UCSD-AML1 (cell line): ENCODE data around the gene RAD51B.

Experiments
- DNase-seq: peaks from one replicate; lab custom pipeline; 2025; ENCODE audit not compliant: unreplicated experiment; lab: John Stamatoyannopoulos, UW

RAD51B gene

DNA sequence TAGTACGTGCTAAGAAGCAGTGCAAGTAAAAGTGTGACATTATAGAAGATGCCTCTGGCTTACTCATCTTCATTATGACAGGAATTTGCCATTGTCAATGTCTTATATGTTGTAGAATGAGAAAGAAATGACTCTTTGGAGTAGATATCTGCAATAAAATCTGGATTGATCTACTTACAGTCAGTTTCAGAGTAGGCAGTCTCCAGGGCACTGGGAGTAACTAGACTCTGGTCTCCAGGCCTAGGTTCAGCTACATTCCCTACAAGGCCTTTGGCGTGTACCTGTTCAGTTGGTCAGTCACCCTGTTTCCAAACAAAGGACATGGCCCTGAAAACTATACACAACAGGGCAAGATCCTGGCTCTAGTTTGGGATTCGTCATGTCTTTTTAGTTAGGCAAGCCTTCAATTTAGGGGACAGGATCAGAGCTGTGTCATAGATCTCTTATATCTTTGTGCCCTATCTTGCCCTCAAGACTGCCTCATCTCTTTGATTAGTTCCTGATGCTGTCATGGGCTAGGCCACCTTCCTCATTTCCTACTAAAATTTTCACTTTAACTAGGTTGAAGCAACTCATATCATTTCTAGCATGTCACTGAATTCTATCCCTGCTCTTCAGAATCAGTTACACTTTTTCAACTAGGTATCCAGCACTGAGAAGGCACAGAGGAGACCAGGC is 410.0 kb downstream of the RAD51B start:
- DNase-seq, result no peak

DNA sequence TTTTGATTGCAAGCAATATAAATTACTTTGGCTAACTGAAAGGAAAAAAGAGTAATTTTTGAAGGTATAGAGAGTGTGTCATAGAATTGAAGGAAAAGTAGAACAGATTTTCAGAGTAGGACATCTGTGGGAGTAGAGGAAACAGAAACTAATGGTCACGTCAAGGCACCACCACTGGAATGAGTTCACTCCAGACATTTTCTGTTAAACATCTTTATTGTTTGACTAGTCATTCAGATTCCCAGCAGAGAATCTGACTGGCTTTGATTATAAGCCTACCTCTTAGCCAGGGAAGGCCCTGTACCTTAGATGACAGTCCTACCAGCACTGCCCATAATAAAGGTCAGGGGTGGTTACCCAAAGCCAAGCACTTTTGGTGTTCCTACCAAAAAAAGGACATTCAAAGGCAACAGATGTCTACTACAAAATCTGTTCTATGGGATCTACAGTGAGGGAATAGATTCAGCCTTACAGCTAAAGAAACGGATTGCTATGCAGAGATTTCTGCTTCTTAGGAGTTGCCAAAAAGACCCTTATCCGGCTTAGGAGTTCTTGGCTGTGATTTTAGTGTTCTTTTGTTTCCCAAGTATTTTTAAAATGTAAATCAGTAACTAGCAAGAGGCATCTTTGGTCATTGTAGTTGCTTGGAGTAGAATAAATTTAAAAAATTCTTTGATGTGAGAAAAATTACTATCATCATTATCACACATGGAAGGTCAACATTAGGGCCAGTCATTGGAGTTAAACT is 410.8 kb downstream of the RAD51B start:
- no peak for DNase-seq

DNA sequence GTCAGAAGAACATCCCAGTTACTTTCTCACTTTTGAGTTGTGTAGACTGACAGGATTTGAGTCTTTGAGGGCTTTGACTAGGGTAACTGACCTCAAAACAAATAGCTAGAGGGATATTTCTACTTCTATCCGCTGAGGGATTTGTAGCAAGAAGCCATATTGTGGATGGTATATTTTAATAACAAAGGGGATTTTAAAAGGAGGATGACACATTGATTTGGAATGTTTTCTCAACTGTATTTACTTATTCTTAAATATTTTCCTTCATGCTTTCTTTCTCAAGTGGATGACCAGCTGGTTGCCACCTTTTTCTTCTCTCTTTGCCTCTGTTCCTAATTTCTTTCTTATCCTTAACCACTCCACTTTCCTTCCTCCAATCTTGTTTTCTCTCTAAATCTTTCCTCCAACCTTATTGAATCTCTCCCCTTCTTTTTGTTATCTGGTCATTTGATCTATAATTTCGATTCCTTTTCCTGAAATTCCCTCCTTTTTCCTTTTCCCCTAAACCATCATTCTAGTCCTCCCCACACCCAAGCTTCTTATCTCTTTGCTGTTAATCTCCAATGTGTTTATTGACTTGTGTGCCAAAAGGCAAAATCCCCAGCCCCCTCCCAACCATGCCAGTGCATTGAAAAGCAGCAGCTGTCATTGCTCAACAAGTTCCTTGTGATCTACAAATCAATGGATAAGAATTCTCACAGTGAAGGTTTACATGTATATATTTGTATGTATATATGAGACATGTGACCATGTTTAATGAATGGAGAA is 411.6 kb downstream of the RAD51B start:
- no peak for DNase-seq

DNA sequence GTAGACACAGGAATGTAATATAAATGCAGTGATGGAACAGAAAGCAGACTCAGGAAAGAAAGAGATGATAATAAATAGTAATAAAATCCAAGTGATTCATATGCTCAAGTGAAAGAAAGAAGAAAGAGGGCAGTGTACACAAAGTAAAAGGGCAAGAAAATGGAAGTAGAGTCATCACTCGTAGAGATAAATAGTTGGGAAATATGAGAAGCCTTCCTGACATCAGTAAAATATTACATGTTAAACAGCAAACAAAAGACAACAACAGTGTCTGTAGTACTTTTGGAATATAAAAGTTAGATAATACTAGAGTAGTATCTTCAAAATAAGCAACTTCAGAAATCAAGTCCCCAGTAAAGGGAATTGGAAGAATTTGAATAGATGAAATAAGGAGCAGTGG is 412.3 kb downstream of the RAD51B start:
- DNase-seq, result no peak

DNA sequence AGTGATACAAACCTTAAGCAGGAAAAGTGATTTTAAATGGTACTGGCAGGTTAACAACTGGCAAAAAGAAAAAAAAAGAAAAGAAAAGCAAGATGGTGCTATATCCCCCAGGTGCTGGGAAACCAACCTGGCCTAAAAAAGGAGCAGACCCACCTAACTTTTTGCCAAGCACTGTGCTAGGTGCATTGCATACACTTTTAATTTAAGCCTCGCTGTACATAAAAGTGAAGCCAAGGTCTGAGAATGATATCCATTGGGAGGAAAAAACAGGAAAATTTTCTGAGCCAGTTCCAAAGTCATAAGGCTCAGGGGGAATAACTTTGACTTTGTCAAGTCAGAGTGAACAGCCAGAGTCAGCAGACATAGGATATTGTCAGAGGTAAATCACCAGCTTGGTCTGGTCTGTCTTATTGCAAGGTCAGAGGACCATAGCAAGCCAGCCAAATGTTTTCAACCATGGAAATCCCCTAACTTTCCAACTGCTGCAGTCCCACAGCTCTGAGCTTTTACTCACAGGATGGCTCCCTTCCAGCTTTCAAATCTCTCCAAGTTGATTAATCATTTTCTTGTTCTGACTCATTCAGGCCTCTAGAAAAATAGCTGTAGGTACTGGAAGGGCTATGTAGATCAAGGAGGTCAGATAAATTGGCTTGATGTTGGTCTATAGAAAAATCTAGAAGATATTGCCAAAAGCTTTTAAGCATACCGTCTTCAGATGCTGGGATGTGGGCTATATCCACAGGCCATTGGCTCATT is 412.9 kb downstream of the RAD51B start:
- no peak for DNase-seq

DNA sequence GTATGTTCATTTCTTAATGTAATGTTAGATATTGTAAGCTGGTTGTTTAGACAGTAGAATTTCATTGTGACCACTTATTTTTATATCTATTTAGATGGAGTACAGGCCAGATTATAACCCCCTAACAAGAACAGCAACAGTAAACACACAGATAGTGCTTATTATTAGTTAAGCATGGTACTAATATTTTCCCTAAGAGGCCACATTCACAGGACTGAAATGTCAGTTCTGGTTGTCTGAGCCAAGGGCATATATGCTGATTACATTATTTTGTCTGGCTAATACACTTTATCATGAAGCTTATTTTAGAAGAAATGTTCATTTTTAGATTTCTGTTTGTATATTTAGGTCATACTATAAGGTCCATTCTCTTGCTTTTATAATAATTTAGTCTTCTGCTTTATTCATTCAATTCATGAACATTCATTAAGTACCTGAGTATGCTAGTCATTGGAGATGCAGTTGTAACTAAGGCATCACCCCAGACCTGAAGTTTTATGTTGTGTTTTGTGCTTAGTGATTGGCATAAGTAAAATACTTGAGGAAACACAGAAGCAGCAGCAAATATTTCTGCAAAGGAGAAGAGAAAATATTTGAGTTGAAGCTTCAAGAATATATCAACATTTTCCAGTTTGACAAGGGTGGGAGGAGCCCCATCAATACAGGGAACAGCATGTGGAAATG is 413.7 kb downstream of the RAD51B start:
- no peak for DNase-seq

DNA sequence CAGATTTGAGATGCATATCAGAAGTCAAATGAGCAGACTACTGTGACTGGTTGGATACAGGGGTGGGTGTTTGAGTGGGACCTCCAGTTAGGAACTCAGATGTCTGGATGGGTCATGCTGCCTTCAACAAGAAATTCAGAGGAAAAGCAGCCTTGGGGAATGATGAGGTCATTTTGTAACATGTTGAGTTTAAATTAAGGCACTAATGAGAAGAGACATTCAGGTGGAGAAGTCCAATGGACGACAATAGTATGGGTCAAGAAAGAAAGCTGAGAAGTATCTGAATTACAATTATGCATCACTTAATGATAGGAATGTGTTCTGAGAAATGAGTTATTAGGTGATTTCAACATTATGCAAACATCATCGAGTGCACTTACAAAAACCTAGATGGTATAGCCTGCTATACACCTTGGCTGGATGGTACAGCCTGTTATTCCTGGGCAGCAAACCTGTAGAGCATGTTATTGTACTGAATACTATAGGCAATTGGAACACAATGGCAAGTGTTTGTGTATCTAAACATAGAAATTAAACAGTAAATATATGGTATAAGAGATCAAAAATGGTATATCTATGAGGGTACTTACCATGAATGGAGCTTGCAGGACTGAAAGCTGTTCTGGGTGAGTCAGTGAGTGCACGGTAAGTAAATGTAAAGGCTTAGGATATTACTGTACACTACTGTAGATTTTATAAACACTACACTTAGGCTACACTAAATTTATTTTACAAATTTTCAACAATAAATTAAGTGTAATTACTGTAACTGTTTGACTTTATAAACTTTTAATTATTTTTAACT is 414.7 kb downstream of the RAD51B start:
- DNase-seq, result no peak

DNA sequence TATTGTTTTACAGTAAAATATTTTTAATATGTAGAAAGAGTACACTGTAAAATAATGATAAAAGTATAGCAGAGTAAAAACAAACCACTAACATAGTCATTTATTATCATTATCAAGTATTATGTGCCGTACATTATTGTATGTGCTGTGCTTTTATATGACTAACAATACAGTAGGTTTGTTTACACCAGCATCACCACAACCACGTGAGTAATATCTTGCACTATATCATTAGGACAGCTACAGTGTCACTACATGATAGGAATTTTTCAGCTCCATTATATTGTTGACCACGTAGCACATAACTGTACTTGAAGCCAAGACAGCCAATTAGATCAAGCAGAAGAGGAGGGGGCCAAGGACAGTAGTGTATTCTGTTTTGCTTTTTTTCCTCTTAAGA is 415.4 kb downstream of the RAD51B start:
- no peak for DNase-seq

DNA sequence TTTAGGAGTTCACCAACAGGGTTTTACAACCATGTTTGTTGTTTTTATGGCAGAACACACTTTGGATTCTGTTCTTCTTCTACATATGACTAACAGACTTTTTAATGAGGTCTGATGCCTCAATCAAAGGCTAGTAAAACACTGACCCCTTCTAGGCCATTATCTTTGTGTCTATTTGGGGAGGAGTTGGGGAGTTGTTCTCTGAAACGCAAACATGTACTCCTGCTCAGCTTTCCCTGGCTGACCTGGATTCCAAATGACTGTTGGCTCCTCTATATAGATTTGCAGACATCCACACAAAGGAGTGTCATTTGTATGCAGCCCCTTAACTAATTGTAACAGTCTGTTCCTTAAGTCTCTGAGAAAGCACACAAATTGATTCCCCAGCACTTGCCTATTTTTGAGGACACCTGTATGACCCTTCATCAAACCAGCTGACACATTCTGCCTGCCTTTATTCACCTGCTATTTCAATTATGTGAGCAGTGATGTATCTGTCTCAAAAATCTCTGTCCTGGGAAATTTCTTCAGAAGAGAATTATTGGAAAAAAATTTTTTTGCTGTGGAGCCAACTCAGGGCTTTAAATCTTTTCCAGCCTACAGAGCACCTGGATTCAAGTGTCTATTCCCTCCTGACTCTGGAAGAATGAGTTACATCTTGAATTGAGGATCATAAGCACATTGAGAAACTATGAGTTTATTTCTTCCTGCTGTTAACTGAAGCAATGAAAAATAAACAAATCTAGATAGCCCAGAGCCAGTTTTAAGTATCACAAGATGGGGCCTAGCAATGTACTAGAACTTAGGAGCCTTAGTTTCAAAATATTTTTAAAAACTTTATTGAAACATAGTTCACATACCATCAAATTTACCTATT is 417.2 kb downstream of the RAD51B start:
- DNase-seq, result no peak

DNA sequence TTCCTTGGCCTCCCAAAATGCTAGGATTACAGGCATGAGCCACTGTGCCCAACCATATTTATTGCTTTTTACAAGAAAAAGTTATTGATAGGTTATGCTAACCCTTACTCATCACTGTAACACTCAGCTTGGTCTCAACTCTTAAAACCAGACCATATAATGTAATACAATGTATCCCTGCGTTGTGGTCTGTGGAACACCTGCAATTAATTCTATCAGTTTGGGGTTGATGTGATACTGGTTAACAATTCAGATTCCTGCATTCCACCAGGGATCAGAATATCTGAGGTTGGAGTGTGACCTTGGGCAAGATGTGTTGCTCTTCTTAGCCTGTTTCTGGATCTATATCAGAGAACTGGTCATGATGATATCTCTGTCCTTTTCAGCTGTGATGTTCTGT is 419.0 kb downstream of the RAD51B start:
- DNase-seq, result no peak

DNA sequence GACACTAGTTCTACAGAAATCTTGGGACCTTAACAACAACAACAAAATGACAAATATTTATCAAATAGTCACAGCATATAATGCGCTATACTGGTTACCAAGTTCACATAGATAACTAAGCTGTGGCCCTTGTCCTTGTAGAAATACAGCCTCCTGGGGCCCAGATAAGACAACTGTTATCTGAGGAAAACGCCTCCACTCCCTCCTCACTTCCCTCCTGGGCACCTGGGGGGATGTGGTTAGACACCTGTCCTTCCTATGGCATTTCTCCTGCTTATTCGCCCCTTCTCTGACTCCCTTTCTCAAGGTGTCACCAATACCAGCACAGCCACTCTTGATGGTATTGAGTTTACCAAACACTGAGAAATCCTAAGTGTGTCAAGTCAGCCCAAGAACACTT is 419.4 kb downstream of the RAD51B start:
- no peak for DNase-seq

DNA sequence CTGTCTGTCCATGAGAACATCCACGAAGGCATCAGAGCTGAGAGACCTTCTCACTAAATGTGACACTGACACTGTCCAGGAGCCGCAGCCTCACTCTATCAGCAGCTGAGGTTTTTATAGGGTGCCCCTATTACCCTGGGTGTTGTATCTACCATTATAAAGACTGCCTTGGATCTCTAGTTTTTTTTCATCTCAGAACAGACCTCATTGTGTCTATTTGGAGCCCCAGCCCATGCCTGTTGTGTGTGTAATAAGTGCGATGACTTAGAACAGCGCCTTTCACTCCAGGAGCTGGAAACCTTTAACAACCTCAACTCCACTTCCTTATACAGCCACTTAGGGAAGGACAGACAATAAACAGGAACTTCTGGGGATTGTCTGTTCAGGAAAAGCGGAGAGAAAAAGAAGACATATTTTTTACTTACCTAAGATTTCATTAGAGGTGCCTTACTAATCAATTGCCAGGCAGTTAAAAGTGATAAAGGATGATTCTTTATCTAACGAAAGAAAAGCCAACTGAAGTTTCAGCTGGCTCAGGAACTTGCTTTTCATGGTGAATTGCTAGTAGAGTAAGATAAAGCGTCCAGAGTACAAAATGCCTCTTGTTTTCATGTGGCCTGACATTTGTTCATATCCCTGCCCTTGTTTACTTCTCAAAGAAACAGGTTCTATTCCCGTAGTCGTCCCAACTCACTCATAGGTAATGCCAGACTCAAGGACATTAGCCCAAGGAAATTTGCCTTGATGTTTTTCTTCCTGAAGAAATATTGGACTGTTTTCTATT is 420.6 kb downstream of the RAD51B start:
- DNase-seq, result no peak

DNA sequence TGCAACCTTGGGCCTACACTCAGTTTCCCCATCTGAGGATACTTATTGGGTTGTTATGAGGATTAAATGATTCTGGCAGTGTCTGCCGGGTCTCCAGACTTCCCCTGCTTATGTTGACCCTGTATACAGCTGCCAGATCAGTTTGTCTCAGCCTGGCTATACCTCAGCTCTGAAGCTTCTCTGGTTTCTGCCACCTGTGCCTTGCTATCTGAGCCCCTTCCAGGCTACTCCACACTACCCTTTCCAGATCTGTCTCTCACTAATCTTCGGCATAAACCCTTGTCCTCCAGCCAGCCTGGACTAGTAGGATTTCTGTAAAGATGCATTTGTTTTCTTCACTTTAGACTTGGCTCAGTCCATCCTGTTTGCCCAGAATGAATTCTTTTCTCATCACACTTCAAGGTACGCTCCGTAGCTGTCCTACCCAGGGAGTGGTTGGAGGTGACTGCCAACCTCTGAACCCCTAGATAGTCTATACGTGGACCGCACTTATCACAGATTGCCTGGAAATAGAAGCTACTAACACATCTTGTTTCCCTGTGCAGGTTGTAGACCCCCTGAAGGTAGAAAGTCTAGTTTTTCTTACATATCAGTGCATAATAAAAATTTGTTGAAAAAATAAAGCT is 422.4 kb downstream of the RAD51B start:
- no peak for DNase-seq

DNA sequence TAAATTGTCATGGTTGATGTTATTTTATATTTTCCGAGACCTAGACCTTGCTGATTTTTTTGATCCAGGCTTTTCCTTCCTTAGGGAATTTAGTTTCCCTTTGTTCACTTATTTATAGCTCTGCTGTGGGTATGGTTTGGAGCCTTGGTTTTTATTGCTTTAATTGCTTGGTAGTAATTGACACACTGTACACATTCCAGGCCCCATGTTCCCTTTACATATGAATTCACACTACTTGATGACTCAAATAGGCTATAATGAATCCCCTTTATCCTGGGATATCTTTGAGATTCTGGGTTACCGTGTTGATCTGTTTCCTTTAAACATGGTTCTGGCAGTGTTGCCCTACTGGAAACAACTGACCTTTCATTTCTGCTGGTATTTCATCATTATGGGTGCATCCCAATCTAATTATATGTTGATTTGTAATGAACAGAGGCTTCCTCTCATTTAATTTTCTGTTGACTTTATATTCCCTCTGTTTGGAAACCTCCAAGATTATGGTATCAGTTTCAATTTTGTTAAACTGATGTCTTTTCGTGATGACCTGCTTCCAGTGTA is 424.0 kb downstream of the RAD51B start:
- no peak for DNase-seq

DNA sequence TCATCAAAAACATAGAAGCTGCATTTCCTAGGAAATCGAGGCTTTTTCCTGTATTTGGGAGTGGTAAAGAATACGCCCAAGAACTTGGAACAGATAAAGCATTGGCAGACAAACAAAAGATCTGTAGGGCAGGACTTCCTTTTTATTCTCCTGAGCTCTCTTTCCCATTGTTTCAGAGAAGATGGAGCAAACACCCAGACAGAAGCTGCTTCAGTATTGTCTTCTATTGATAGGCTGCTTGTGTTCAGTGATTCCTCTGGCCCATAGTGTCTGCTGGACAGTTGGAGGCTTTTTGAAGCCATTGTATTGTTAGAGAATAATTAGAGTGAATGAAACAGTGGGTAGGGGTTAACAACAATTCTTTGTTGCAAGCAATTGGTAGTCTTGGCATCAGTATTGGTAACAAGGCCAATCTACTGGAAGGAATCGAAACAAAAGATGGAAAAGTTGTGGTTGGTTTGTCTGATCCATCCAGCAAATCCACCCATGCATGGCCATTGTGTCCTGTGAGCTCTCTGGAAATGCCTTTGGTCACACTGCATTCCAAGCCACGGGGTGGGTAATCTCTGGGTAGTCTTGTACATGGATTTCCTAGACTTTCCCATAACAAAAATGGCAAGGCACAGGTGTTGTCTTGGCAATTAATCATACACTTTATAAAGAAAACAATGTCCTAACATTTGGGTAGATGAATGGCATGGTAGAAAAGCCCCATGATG is 424.8 kb downstream of the RAD51B start:
- DNase-seq, result no peak

DNA sequence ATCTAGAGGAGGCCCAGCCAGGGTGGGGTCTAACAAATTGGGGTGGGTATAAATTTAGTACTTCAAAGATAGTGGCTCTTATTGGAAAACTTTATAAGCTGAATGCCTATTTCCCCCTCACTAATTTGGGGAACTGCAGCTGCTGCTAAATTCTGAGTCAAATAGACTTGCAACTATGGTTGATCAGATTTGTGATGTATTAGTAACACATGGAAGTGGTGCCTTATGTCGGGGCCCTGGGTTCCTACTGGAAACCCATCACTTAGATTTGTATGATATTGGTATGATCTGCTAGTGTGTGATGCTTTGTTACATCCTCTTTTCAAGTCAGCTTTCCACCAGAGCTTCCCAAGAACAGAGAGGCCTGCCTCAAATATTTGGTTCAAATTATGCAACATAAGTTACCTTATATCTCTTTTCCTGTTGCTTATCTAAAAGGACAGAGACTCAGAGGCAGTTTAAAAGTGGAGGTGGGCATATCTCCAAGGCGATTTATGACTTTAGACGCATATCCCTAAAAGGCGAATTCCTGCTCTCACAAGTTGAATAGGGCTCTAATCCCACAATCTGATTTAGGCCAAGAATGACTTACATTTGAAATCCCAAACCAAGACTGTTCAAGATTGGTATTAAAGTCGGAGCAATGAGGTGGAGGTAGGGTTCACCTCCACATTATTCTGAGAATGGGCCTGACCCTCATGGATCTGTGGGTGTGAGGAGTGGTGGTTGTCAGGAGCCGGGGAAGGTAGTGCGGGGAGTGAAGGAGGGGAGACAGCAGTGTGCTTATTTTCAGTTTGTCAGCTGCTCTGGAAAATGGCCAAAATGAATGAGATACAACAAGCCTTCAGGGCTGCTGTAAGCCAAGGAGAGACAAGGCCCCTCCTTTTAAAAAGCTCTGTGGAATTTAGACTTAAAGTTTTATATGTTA is 425.8 kb downstream of the RAD51B start:
- no peak for DNase-seq
